DOHH2 (cell line): ENCODE data around the gene ADGRB3.

Experiments used
- H3F3A ChIP-seq: fragments of 200-600 bp; sonication (generic), shearing (Covaris generic); 2 replicates; pipeline ENCODE4 v1.6.0; 2016; ENCODE audit warnings: antibody characterized with exemption, mild to moderate bottlenecking; ENCODE audit not compliant: control insufficient read depth, insufficient read depth
- H3K27ac ChIP-seq: fragments of 200-600 bp; sonication (generic); 2 replicates; pipeline ENCODE4 v1.5.1; 2014; ENCODE audit warnings: low read depth, mild to moderate bottlenecking, low read length, moderate library complexity
- H3K27me3 ChIP-seq: fragments of 200-600 bp; sonication (generic); 2 replicates; pipeline ENCODE4 v1.6.1; 2014; ENCODE audit warnings: mild to moderate bottlenecking, low read length, mixed read lengths; ENCODE audit not compliant: control insufficient read depth
- H3K36me3 ChIP-seq: fragments of 200-600 bp; sonication (generic); 2 replicates; pipeline ENCODE4 v1.6.1; 2014; ENCODE audit warnings: mild to moderate bottlenecking, low read length, moderate library complexity, mixed read lengths; ENCODE audit not compliant: control insufficient read depth
- H3K4me1 ChIP-seq: fragments of 200-600 bp; sonication (generic); 2 replicates; pipeline ENCODE4 v1.6.1; 2014; ENCODE audit warnings: mild to moderate bottlenecking, low read length, mixed read lengths; ENCODE audit not compliant: control insufficient read depth
- H3K4me2 ChIP-seq: fragments of 200-600 bp; sonication (generic); 2 replicates; pipeline ENCODE4 v1.6.0; 2014; ENCODE audit warnings: mild to moderate bottlenecking, low read length, moderate library complexity
- H3K4me3 ChIP-seq: fragments of 200-600 bp; sonication (generic); 2 replicates; pipeline ENCODE4 v1.5.1; 2014; ENCODE audit warnings: mild to moderate bottlenecking, low read length, mixed read lengths
- H3K79me2 ChIP-seq: fragments of 200-600 bp; sonication (generic); 2 replicates; pipeline ENCODE4 v1.6.1; 2014; ENCODE audit warnings: mild to moderate bottlenecking, low read length, mixed read lengths; ENCODE audit not compliant: control insufficient read depth
- H3K9me2 ChIP-seq: fragments of 200-600 bp; sonication (generic); replicated peaks from 2 replicates; pipeline ENCODE4 v1.6.1; 2014; ENCODE audit warnings: mild to moderate bottlenecking, low read length, mixed read lengths; ENCODE audit not compliant: control insufficient read depth
- H3K9me3 ChIP-seq: fragments of 200-600 bp; sonication (generic); 2 replicates; pipeline ENCODE4 v1.6.1; 2014; ENCODE audit warnings: antibody characterized with exemption, low read length, mixed read lengths; ENCODE audit not compliant: control insufficient read depth, insufficient read depth
- H4K20me1 ChIP-seq: fragments of 200-600 bp; sonication (generic); 2 replicates; pipeline ENCODE4 v1.6.0; 2014; ENCODE audit warnings: low read depth, mild to moderate bottlenecking, antibody characterized with exemption, low read length, moderate library complexity; ENCODE audit not compliant: control insufficient read depth, insufficient read depth
- EZH2phosphoT487 ChIP-seq: fragments of 200-600 bp; sonication (generic); IDR thresholded peaks from 2 replicates; pipeline ENCODE4 v1.6.1; 2017; ENCODE audit warnings: borderline replicate concordance, mild to moderate bottlenecking, antibody characterized with exemption, low read length, moderate library complexity, mixed read lengths
- TF ChIP-seq, protein P1 (sequence below): fragments of 200-600 bp; sonication (generic); IDR thresholded peaks from one replicate; pipeline ENCODE4 v1.5.1; 2014; ENCODE audit warnings: antibody characterized with exemption, mild to moderate bottlenecking, low read depth, low read length; ENCODE audit not compliant: poor library complexity, severe bottlenecking

The ADGRB3 gene

DNA sequence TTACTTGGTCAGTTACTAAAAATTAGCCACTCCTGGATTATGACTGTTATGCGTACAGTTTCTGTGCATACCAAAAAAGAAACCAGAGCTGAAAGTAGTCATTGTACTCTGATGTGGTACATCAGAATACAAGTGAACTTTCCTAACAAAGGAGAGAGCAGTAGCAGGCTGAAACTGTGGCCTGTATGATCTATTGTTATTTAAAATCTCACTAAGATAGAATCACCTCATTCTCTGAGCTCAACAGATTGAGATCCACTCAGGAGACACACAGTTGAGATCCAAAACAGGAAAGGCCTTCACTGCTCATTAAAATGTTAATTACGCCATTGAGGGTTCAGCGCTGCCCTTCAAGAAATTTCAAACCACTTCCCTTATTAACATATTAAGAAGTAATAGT lies 585.3 kb downstream of the ADGRB3 start:
- no peaks in the 10 kb centered on the region for H3K36me3 ChIP-seq
- H3K4me1 ChIP-seq: no peaks in the 10 kb centered on the region

DNA sequence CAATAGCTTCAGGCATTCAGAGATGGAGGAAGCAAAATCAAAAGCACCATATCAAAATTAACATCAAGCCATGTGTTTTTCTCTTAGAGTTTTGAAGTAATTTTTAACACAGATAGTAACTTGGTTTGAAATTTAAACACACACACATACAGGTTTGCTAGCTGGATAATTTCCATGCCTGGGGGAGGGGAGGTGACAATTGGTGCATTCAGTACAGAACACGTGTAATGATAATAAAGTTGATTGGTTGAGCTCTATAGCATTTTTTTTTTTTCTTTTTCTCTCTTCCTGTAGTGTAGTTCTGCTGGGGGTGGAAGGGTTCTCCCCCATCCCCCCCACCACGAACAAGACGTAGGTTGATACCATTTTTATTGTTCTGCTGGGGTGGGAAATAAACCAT lies 596.9 kb downstream of the ADGRB3 start:
- no peaks in the 10 kb centered on the region for H3K27me3 ChIP-seq
- H3K9me3 ChIP-seq: no peaks in the 10 kb centered on the region
- no peaks in the 10 kb centered on the region for H3F3A ChIP-seq
- H3K79me2 ChIP-seq: no peaks in the 10 kb centered on the region
- H3K36me3 ChIP-seq: no peaks in the 10 kb centered on the region
- no peak overlapping the region for H3K4me3 ChIP-seq
- H3K4me1 ChIP-seq: no peaks in the 10 kb centered on the region
- no peaks in the 10 kb centered on the region for H4K20me1 ChIP-seq
- H3K27ac ChIP-seq: no peak overlapping the region
- no peaks in the 10 kb centered on the region for H3K9me2 ChIP-seq
- TF ChIP-seq, protein P1, sequence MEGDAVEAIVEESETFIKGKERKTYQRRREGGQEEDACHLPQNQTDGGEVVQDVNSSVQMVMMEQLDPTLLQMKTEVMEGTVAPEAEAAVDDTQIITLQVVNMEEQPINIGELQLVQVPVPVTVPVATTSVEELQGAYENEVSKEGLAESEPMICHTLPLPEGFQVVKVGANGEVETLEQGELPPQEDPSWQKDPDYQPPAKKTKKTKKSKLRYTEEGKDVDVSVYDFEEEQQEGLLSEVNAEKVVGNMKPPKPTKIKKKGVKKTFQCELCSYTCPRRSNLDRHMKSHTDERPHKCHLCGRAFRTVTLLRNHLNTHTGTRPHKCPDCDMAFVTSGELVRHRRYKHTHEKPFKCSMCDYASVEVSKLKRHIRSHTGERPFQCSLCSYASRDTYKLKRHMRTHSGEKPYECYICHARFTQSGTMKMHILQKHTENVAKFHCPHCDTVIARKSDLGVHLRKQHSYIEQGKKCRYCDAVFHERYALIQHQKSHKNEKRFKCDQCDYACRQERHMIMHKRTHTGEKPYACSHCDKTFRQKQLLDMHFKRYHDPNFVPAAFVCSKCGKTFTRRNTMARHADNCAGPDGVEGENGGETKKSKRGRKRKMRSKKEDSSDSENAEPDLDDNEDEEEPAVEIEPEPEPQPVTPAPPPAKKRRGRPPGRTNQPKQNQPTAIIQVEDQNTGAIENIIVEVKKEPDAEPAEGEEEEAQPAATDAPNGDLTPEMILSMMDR: no peak
- TF ChIP-seq EZH2phosphoT487: no peak
- H3K4me2 ChIP-seq: no peak overlapping the region

More for the DNA sequence above, 585.3 kb downstream of the ADGRB3 start:
- H3K4me3 ChIP-seq: no peak overlapping the region
- TF ChIP-seq, protein P1: no peak
- no peak for TF ChIP-seq EZH2phosphoT487
- H3K27me3 ChIP-seq: no peaks in the 10 kb centered on the region
- H3K27ac ChIP-seq: no peak overlapping the region
- no peaks in the 10 kb centered on the region for H3K9me3 ChIP-seq
- H3K4me2 ChIP-seq: no peak overlapping the region
- H3F3A ChIP-seq: no peaks in the 10 kb centered on the region
- H4K20me1 ChIP-seq: no peaks in the 10 kb centered on the region
- no peaks in the 10 kb centered on the region for H3K79me2 ChIP-seq
- H3K9me2 ChIP-seq: no peaks in the 10 kb centered on the region

DNA sequence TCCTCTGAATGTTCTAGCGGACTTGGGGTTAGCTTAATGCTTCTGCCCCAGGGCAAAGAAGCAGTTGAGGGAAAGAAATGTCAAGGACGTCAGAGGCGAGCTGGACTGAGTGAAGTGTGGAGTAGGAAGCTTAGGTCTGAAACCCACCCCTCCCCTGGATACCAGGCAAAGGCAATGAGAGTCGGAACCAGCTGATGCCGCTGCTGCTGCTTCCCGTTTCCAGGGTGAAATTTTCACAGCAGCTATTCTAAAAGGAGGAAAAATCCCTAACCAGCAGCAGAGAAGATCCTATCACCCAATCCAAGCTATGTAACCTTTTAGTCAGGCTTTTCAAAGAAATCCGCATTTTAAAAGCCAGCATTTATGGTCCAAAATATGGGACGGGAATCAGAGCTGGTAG lies 597.4 kb downstream of the ADGRB3 start:
- Histone ChIP-seq H3F3A (no peaks in the 10 kb centered on the region), H3K27me3 (no peaks in the 10 kb centered on the region), H3K9me2 (no peaks in the 10 kb centered on the region), H3K4me3 (no peak overlapping the region), H4K20me1 (no peaks in the 10 kb centered on the region), H3K27ac (no peak overlapping the region), H3K9me3 (no peaks in the 10 kb centered on the region), H3K36me3 (no peaks in the 10 kb centered on the region), H3K79me2 (no peaks in the 10 kb centered on the region), H3K4me2 (no peak overlapping the region), H3K4me1 (no peaks in the 10 kb centered on the region)
- no peak for TF ChIP-seq EZH2phosphoT487
- TF ChIP-seq, protein P1: no peak
